Hematopoietic multipotent progenitor cell (in vitro differentiated cells): ENCODE data around the gene KRTAP16-1. TPM values are rescaled to one million over a fixed set of nuclear protein-coding genes. Genes with fewer than 3 reads are reported as not detected.
"Not testable (repeated sequence)": the region's sequence is repeated elsewhere in the genome, so short reads cannot be mapped to it uniquely, and the experiment has no call there.

Experiments used
- DNase-seq, 3 donors: peaks; one replicate each; pipeline ENCODE4 v3.0.0-alpha.2; 2011 to 2015; ENCODE audit warnings: low read depth in 2 of 3, low spot score in 2 of 3
- total RNA-seq: library from RNA; depleted of rRNA; stranded (reverse); fragments of >200 nt; gene quantifications from one replicate; pipeline ENCODE4 v1.2.3, GENCODE V29; 2012

KRTAP16-1 gene
- total RNA-seq, 1 donor: 0.27 TPM

GRCh38 chr17:41307647-41308046, 1.5 kb downstream of the KRTAP16-1 start:
- no peak for DNase-seq

GRCh38 chr17:41304091-41304490, 5.0 kb downstream of the KRTAP16-1 start:
- DNase-seq: no peak

- DNase-seq: no peak
Observed at GRCh38 chr17:41302981-41303380, 6.1 kb downstream of the KRTAP16-1 start.

GRCh38 chr17:41301916-41302901, 6.9 kb downstream of the KRTAP16-1 start, which contains the start of gene KRTAP29-1:
TSS of gene KRTAP29-1 (minus strand) at chr17:41302851. CDS start at chr17:41302851, 0 bp downstream.
- peak in 1 of 3 donors; percentile 33 for DNase-seq

GRCh38 chr17:41301204-41301790, 7.8 kb downstream of the KRTAP16-1 start:
- DNase-seq: no peak

- no peak for DNase-seq
Observed at GRCh38 chr17:41298458-41299135, 10.5 kb downstream of the KRTAP16-1 start.

- no peak for DNase-seq
Observed at GRCh38 chr17:41296846-41297245, 12.3 kb downstream of the KRTAP16-1 start.

- DNase-seq: no peak
Observed at GRCh38 chr17:41294016-41294415, 15.1 kb downstream of the KRTAP16-1 start.

- DNase-seq: no peak
Observed at GRCh38 chr17:41287050-41287449, 22.1 kb downstream of the KRTAP16-1 start.

GRCh38 chr17:41284546-41284945, 24.6 kb downstream of the KRTAP16-1 start:
- DNase-seq: peak in 1 of 3 donors; percentile 23

GRCh38 chr17:41284043-41284442, 25.1 kb downstream of the KRTAP16-1 start:
- no peak for DNase-seq

- DNase-seq: no peak
Observed at GRCh38 chr17:41278176-41278955, 30.7 kb downstream of the KRTAP16-1 start.

- DNase-seq: not testable (repeated sequence)
Observed at GRCh38 chr17:41275648-41276190, 33.4 kb downstream of the KRTAP16-1 start, which contains the start of gene KRTAP9-7. TSS of gene KRTAP9-7 (plus strand) at chr17:41275698. CDS start at chr17:41275698, 0 bp downstream.

GRCh38 chr17:41271858-41272257, 37.3 kb downstream of the KRTAP16-1 start:
- DNase-seq: no peak

- DNase-seq: not testable (repeated sequence)
Observed at GRCh38 chr17:41271323-41271722, 37.8 kb downstream of the KRTAP16-1 start.

GRCh38 chr17:41267711-41268110, 41.4 kb downstream of the KRTAP16-1 start:
- DNase-seq: no peak

GRCh38 chr17:41265078-41265477, 44.0 kb downstream of the KRTAP16-1 start, which contains the start of gene KRTAP9-6:
TSS of gene KRTAP9-6 (plus strand) at chr17:41265378. CDS start at chr17:41265378, 0 bp downstream.
- DNase-seq: no peak

GRCh38 chr17:41264599-41264998, 44.5 kb downstream of the KRTAP16-1 start:
- no peak for DNase-seq

- DNase-seq: no peak
Observed at GRCh38 chr17:41263212-41263611, 45.9 kb downstream of the KRTAP16-1 start.

GRCh38 chr17:41258406-41258805, 50.7 kb downstream of the KRTAP16-1 start:
- no peak for DNase-seq
